GM18519 (cell line): Measurements from ENCODE around the gene RNF149.

ENCODE experiments used
- ATAC-seq: cut with Tn5 transposase; IDR thresholded peaks from one replicate; pipeline ENCODE4 v1.9.1; 2021; ENCODE audit warnings: mild to moderate bottlenecking, moderate library complexity; ENCODE audit not compliant: unreplicated experiment, low FRiP score

The RNF149 gene

GRCh38 chr2:101299604-101300003 lies 8.9 kb downstream of the RNF149 start:
- no peak for ATAC-seq

GRCh38 chr2:101297383-101297782 lies 11.1 kb downstream of the RNF149 start:
- ATAC-seq = no peak

GRCh38 chr2:101296371-101296770 lies 12.1 kb downstream of the RNF149 start:
- ATAC-seq = no peak

GRCh38 chr2:101295895-101296294 lies 12.6 kb downstream of the RNF149 start:
- ATAC-seq = no peak

- no peak for ATAC-seq
Observed at GRCh38 chr2:101294861-101295260, 13.6 kb downstream of the RNF149 start.

- no peak for ATAC-seq
Observed at GRCh38 chr2:101293544-101293943, 15.0 kb downstream of the RNF149 start.

- ATAC-seq = no peak
Observed at GRCh38 chr2:101291973-101292372, 16.5 kb downstream of the RNF149 start.

- no peak for ATAC-seq
Observed at GRCh38 chr2:101290711-101291110, 17.8 kb downstream of the RNF149 start.

- ATAC-seq = no peak
Observed at GRCh38 chr2:101287303-101287702, 21.2 kb downstream of the RNF149 start.

GRCh38 chr2:101286684-101287083 lies 21.8 kb downstream of the RNF149 start:
- ATAC-seq = no peak

- ATAC-seq = no peak
Observed at GRCh38 chr2:101282980-101283379, 25.5 kb downstream of the RNF149 start.

- ATAC-seq = no peak
Observed at GRCh38 chr2:101281482-101281881, 27.0 kb downstream of the RNF149 start.

- no peak for ATAC-seq
Observed at GRCh38 chr2:101278925-101279324, 29.6 kb downstream of the RNF149 start.

- ATAC-seq = no peak
Observed at GRCh38 chr2:101277111-101277510, 31.4 kb downstream of the RNF149 start.

GRCh38 chr2:101274142-101274541 lies 34.4 kb downstream of the RNF149 start:
- no peak for ATAC-seq

GRCh38 chr2:101273056-101273455 lies 35.4 kb downstream of the RNF149 start:
- no peak for ATAC-seq

- ATAC-seq = peak; percentile 94
Observed at GRCh38 chr2:101272045-101272784, 36.3 kb downstream of the RNF149 start.

GRCh38 chr2:101270700-101271259 lies 37.7 kb downstream of the RNF149 start:
- ATAC-seq = no peak

- ATAC-seq = no peak
Observed at GRCh38 chr2:101267671-101268656, 40.5 kb downstream of the RNF149 start.

- no peak for ATAC-seq
Observed at GRCh38 chr2:101265893-101266499, 42.5 kb downstream of the RNF149 start.
